NT2/D1 (cell line): ENCODE measurements around the gene GATA1.

Source experiments
- SUZ12 ChIP-seq: IDR thresholded peaks from 2 replicates; pipeline ENCODE4 v1.6.1; 2011; ENCODE audit not compliant: insufficient read length, insufficient read depth; ENCODE audit errors: extremely low read depth
- YY1 ChIP-seq: IDR thresholded peaks from 2 replicates; pipeline ENCODE4 v1.6.1; 2011; ENCODE audit not compliant: insufficient read length, insufficient read depth

- TF ChIP-seq SUZ12 (no peak), YY1 (no peak)
Observed at GRCh38 chrX:48794911-48795515, 8.6 kb downstream of the GATA1 start.
